DOHH2 (cell line): ENCODE results near the gene PTBP1.

ENCODE experiments used
- EZH2phosphoT487 ChIP-seq: fragments of 200-600 bp; sonication (generic); IDR thresholded peaks from 2 replicates; pipeline ENCODE4 v1.6.1; 2017; ENCODE audit warnings: borderline replicate concordance, mild to moderate bottlenecking, antibody characterized with exemption, low read length, moderate library complexity, mixed read lengths
- TF ChIP-seq, protein P1 (sequence below): fragments of 200-600 bp; sonication (generic); IDR thresholded peaks from one replicate; pipeline ENCODE4 v1.5.1; 2014; ENCODE audit warnings: antibody characterized with exemption, mild to moderate bottlenecking, low read depth, low read length; ENCODE audit not compliant: poor library complexity, severe bottlenecking

- TF ChIP-seq, protein P1, sequence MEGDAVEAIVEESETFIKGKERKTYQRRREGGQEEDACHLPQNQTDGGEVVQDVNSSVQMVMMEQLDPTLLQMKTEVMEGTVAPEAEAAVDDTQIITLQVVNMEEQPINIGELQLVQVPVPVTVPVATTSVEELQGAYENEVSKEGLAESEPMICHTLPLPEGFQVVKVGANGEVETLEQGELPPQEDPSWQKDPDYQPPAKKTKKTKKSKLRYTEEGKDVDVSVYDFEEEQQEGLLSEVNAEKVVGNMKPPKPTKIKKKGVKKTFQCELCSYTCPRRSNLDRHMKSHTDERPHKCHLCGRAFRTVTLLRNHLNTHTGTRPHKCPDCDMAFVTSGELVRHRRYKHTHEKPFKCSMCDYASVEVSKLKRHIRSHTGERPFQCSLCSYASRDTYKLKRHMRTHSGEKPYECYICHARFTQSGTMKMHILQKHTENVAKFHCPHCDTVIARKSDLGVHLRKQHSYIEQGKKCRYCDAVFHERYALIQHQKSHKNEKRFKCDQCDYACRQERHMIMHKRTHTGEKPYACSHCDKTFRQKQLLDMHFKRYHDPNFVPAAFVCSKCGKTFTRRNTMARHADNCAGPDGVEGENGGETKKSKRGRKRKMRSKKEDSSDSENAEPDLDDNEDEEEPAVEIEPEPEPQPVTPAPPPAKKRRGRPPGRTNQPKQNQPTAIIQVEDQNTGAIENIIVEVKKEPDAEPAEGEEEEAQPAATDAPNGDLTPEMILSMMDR = no peak
- no peak for TF ChIP-seq EZH2phosphoT487
Observed at GRCh38 chr19:858868-859843, 61.9 kb downstream of the PTBP1 start, which contains the start of gene CFD.
